HG02642 (cell line): ENCODE data around the gene ACYP2.

ENCODE experiments used
- ATAC-seq: cut with Tn5 transposase; IDR thresholded peaks from one replicate; pipeline ENCODE4 v1.9.1; 2021; ENCODE audit warnings: mild to moderate bottlenecking; ENCODE audit not compliant: unreplicated experiment, poor library complexity

ACYP2 gene

GRCh38 chr2:54208364-54209240 lies 93.2 kb downstream of the ACYP2 start:
- no peak for ATAC-seq

- no peak for ATAC-seq
These were observed 94.0 kb downstream of the ACYP2 start for GRCh38 chr2:54209379-54209778.

DNA sequence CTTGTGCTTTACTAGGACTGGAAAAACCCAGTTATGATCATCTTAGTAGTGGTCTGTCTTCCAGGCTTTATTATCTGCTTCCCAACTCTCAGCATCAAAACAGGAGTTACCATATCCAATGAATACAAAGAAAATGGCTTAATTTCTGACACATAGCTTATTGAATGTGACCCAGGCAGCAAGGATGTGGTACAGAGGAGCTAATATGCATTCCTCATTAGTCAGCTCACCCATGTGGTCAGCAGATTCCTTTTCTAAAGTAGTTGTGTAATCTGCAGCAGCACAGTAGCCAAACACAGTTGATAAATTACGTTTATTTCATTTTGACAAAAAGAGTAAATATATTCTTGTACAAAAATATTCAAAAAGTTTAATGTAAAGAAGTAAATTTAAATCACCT lies 97.0 kb downstream of the ACYP2 start:
- ATAC-seq = no peak

GRCh38 chr2:54213082-54213481 lies 97.7 kb downstream of the ACYP2 start:
- ATAC-seq = no peak

GRCh38 chr2:54224997-54225396 lies 109.6 kb downstream of the ACYP2 start:
- ATAC-seq = no peak

GRCh38 chr2:54226260-54226659 lies 110.8 kb downstream of the ACYP2 start:
- no peak for ATAC-seq

GRCh38 chr2:54227798-54228197 lies 112.4 kb downstream of the ACYP2 start:
- ATAC-seq = no peak

DNA sequence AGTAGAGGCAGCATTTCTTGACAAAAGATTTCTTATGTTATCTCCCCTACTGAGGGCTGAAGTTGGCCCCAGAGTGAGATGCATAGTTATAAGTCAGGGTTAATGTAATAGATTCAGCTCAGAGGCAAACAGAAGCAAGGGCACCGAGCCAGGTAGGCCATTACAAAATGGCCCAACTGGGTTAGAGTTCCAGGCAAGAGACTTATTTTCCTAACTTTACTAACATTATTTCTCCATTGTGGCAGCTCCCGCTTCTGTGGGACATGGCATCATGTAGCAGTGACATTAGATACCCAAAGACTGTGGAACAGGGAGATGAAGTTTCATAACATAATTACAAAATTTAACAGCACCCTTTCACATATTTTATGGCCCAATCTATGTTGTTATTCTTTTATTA lies 113.5 kb downstream of the ACYP2 start:
- ATAC-seq = no peak

DNA sequence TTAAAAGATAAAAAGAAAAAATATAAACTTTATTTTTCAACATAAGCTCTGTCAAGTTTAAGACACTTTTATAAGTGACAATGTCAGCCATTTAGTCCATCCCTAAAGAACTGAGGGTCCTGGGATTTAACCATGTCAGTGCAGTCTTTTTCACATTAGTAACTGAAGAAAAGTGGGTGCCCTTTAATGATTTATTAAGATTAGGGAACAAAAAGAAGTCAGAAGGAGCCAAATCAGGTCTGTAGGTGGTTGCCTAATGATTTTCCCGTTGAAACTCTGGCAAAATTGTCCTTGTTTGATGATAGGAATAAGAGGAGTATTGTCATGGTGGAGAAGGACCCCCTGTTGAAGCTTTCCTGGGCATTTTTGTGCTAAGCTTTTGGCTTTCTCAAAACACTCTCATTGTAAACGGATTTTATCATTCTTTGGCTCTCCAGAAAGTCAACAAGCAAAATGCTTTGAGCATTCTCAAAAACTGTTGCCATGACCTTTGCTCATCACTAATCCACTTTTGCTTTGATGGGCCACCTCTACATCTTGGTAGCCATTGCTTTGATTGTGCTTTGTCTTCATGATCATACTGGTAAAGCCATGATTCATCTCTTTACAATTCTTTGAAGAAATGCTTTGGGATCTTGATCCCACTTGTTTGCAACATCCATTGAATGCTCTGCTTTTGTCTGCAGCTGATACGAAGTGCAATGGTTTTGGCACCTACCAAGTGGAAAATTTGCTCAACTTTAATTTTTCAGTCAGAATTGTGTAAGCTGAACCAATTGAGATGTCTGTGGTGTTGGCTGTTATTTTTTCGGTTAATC lies 118.6 kb downstream of the ACYP2 start:
- no peak for ATAC-seq

DNA sequence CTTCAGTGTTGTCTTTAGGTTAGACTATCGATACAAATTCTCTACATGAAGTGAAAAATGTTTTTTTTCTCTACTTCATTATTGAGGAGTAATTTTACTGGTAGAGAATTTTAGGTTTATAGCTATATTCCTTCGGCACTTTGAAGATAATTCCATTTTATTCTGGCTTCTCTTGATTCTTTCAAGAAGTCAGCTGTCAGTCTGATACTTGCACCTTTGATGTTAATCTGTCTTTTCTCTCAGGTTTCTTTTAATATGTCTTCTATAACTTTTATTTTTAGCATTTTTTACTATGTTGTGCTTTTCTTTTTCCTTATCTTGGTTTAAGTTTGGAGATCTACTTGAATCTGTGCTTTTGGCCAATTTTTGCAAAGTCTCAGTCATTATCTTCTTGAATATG lies 122.0 kb downstream of the ACYP2 start:
- ATAC-seq = no peak

DNA sequence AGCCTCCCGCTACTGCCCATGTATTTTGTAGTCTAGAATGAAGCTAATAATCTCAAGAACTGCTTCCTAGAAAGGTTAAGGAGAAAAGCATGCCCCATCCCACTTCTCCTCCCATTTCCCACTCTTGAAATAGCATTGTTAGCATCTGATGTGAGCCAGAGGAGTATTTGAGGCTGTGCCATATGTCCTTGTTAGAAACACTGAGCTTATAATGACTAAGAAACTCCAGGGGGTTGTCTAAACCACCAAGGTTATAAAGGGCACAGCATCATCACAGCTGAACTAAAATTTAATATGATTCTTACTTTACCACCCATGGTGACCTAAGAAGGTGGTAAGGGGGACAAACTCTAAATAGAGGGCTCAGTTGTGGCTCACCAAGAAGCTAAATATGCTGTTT lies 124.0 kb downstream of the ACYP2 start:
- no peak for ATAC-seq

- ATAC-seq = no peak
These were observed 125.4 kb downstream of the ACYP2 start for GRCh38 chr2:54240515-54241469.

DNA sequence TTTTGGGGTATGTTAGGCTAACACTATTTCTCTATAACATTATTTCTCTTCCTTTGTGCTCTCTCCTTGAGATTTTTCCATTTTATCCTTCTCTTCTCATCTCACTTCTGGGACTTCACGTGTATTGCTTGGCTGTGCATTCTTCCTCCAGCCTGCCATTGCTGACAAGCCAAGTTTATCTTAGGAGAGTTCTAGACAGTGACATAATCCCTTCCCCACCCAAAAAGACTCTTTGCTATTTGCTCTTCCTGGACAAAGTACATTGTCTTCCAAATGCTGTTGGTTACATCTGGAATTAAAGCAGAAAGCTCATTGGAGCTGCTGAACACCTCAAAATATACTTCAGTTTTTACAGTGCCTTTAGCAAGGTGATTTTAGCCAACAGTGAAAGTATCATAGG lies 131.7 kb downstream of the ACYP2 start:
- ATAC-seq = no peak

DNA sequence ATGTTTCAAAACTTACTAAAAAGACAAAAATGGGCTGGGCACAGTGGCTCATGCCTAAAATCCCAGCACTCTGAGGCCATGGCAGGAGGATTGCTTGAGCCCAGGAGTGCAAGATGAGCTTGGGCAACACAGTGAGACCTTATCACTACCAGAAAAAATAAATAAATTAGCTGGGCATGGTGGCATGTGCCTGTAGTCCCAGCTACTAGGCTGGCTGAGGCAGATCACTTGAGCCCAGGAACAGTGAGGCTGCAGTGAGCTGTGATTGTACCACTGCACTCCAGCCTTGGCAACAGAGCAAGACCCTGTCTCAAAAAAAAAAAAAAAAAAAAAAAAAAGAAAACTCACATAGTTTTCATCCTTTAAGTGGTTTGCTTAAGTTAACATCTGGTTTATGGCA lies 134.2 kb downstream of the ACYP2 start:
- no peak for ATAC-seq

DNA sequence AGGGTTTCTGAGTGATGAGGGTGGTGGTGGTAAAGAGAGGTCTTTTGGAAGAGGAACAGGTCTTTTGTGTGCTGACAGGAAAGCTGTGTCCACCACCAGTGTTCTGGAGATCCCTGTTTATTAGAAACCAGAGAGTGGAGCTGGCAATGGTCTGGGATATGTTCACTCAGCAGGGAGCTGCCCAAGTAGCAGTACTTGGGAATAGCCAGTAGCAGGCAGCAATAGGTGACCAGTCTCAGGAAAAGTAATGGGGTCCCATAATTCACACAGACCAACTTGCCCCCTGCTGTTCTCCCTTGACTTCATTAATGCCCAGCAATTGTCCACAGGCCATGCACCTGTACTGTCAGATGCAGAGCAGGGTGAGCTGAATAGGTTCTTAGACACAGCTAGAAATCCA lies 138.8 kb downstream of the ACYP2 start:
- no peak for ATAC-seq

DNA sequence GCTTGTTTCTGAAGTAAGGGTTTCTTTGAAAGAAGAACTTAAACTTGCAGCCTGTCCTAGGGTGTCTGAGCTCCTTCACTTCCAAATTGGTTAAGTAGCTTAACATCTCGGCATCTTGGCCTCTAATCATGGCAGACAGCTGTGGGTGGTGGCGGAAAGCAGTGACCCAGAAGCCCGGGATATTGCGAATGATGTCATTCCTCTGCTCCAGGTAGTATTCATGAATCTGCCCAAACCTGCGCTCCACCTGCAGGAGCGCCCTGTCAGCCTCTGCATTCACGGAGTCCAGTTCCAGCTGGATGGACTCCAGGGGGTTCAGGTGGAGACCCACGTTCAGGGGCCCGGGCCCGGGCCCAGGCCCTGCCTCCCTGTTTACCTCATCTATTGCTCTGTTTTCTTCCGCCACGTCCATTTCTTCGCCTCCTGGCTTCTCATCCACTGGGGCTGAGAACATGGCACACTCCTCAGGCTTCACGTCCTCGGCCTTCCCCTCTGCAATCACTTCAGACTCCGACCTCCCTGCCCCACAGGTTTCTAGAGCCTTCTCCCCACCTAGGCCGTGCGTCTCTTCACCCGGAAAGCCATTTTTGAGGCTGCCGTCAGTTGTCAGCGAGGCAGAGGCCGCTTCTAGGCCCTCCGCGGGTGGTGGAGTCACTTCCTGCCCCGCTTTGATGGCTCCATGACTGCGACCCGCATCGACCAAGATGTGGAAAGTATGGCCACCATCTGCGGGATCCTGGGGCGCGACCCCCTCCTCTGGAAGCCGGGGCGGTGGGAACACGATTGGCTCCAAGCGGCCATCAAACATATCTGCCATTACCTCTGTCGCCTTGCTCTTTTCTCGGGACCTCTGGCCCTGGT lies 140.0 kb downstream of the ACYP2 start:
- no peak for ATAC-seq

DNA sequence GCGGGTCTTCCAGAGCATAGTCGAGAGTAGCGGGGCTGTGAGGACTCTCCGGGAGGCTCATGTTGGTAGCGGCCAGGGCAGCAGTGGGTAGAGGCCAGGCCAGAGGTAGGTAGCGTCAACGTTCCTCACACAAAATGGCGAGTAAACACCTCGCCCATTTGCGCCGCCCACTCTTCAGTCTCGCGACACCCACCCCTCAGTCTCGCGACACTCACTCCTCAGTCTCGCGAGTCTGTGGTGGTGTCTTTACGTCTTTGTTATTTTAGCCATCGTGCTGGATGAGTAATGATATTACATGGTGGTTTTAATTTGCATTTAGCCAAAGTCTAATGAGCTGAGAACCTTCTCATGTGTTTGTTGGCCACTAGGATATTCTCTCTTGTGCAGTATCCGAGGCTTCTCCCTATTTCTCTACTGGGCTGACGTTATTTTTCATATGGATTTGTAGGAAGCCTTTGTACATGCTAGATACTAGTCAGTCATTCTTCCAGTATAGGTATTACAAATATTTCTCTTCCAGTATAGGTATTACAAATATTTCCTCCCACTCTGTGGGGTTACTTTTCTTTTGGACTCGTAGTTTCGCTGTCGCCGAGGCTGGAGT lies 140.8 kb downstream of the ACYP2 start, which contains the start of gene TSPYL6:
TSPYL6 (minus strand) TSS at position 139 of the 604 bp plus-strand sequence; CDS start at position 61, 78 bp downstream.
- ATAC-seq = no peak

DNA sequence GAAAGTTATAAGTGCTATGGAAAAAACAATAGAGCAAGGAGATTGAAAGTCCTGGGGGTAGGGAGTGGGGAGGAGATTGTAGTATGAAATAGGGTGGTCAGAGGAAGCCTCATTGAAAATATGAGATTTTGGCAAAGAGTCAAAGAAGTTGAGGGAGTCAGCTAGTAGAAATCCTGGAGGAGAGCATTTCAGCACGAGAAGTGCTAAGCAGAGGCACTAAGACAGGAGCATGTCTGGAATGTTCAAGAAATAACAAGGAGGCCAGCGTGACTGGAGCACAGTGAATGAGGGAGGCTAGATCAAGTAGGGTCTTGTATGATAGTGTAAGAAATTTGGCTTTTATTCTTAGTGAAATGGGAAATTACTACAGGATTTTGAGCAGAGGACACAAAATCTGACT lies 142.8 kb downstream of the ACYP2 start:
- no peak for ATAC-seq
